ENCODE results near the gene WWC2. TPM values are rescaled to one million over a fixed set of nuclear protein-coding genes. Genes with fewer than 3 reads are reported as not detected.

WWC2 gene
- polyA plus RNA-seq, 2 of the 4 experiments (the other 2 are of a cell fraction), result 14.9 to 26.9 TPM

DNA sequence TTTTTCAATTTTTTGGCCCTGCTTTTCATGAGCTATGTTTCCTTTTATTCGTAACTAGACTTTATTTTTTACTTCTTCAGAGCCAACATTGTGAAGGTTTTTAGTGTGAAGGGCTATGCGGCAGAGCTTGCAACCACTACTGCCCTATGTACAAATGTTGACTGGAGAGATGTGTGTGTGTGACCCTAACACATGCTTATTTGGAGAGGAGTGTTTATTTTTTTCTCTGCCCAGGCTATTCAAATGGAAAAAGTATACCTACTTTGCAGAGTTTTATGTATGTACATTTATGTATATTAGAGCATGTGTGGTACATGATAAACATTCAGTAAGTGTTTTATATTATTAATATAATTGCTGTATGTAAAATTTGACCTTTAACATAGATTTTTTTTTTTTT, 86.5 kb downstream of the WWC2 start:
- no peak for FAIRE-seq
- CTCF ChIA-PET, result interaction anchor here (1.1 kb wide), 1 partner anchor 9 kb away, joined by 3 read pairs; no protein-coding TSS in a partner anchor

More for the DNA sequence above, 86.5 kb downstream of the WWC2 start:
- H3K4me2 ChIP-seq, result no peak overlapping the region
- no peak overlapping the region for H3K27ac ChIP-seq
- H3K9me3 ChIP-seq, result 0 out of 3 replicates have a peak, but pooled peaks cover 3% of the 10 kb centered on the region
- DNase-seq (ENCODE audit: low read depth in 1 of 2, low spot score in 1 of 2), result no peak
- TF ChIP-seq CBX8 (IDR thresholded peaks at IDR 0.05), result no peak
- TF ChIP-seq, protein P1, sequence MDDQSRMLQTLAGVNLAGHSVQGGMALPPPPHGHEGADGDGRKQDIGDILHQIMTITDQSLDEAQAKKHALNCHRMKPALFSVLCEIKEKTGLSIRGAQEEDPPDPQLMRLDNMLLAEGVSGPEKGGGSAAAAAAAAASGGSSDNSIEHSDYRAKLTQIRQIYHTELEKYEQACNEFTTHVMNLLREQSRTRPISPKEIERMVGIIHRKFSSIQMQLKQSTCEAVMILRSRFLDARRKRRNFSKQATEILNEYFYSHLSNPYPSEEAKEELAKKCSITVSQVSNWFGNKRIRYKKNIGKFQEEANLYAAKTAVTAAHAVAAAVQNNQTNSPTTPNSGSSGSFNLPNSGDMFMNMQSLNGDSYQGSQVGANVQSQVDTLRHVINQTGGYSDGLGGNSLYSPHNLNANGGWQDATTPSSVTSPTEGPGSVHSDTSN (IDR thresholded peaks at IDR 0.05), result no peak
- TF ChIP-seq CHD2 (IDR thresholded peaks at IDR 0.05; ENCODE audit: low read length, partially characterized antibody), result no peak
- no peak for TF ChIP-seq JUNB (IDR thresholded peaks at IDR 0.05)
- TF ChIP-seq, protein P2, sequence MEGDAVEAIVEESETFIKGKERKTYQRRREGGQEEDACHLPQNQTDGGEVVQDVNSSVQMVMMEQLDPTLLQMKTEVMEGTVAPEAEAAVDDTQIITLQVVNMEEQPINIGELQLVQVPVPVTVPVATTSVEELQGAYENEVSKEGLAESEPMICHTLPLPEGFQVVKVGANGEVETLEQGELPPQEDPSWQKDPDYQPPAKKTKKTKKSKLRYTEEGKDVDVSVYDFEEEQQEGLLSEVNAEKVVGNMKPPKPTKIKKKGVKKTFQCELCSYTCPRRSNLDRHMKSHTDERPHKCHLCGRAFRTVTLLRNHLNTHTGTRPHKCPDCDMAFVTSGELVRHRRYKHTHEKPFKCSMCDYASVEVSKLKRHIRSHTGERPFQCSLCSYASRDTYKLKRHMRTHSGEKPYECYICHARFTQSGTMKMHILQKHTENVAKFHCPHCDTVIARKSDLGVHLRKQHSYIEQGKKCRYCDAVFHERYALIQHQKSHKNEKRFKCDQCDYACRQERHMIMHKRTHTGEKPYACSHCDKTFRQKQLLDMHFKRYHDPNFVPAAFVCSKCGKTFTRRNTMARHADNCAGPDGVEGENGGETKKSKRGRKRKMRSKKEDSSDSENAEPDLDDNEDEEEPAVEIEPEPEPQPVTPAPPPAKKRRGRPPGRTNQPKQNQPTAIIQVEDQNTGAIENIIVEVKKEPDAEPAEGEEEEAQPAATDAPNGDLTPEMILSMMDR (IDR thresholded peaks at IDR 0.05), result no peak
- TF ChIP-seq RCOR1 (IDR thresholded peaks at IDR 0.05; ENCODE audit: low read depth, low read length), result no peak
- TF ChIP-seq RNF2 (IDR thresholded peaks at IDR 0.05; ENCODE audit: borderline replicate concordance, low read depth), result no peak
- TF ChIP-seq, protein P3, sequence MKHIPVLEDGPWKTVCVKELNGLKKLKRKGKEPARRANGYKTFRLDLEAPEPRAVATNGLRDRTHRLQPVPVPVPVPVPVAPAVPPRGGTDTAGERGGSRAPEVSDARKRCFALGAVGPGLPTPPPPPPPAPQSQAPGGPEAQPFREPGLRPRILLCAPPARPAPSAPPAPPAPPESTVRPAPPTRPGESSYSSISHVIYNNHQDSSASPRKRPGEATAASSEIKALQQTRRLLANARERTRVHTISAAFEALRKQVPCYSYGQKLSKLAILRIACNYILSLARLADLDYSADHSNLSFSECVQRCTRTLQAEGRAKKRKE (CRISPR knock-in tag; IDR thresholded peaks at IDR 0.05; ENCODE audit: low read depth), result no peak
- TF ChIP-seq, protein P4, sequence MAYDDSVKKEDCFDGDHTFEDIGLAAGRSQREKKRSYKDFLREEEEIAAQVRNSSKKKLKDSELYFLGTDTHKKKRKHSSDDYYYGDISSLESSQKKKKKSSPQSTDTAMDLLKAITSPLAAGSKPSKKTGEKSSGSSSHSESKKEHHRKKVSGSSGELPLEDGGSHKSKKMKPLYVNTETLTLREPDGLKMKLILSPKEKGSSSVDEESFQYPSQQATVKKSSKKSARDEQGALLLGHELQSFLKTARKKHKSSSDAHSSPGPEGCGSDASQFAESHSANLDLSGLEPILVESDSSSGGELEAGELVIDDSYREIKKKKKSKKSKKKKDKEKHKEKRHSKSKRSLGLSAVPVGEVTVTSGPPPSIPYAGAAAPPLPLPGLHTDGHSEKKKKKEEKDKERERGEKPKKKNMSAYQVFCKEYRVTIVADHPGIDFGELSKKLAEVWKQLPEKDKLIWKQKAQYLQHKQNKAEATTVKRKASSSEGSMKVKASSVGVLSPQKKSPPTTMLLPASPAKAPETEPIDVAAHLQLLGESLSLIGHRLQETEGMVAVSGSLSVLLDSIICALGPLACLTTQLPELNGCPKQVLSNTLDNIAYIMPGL (CRISPR knock-in tag; IDR thresholded peaks at IDR 0.05; ENCODE audit: borderline replicate concordance), result no peak
- no peak for TF ChIP-seq SREBF2 (IDR thresholded peaks at IDR 0.05)
- no peak for TF ChIP-seq POLR2A (IDR thresholded peaks at IDR 0.05; ENCODE audit: low read length)
- no peak for TF ChIP-seq HEYL (CRISPR knock-in tag; IDR thresholded peaks at IDR 0.05)
- TF ChIP-seq HDAC2 (IDR thresholded peaks at IDR 0.05), result no peak
- no peak for TF ChIP-seq ZFP36 (IDR thresholded peaks at IDR 0.05; ENCODE audit: borderline replicate concordance, partially characterized antibody)
- no peak for TF ChIP-seq HOXB13 (CRISPR knock-in tag; IDR thresholded peaks at IDR 0.05; ENCODE audit: low read depth)
- TF ChIP-seq, protein P5, sequence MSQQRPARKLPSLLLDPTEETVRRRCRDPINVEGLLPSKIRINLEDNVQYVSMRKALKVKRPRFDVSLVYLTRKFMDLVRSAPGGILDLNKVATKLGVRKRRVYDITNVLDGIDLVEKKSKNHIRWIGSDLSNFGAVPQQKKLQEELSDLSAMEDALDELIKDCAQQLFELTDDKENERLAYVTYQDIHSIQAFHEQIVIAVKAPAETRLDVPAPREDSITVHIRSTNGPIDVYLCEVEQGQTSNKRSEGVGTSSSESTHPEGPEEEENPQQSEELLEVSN (IDR thresholded peaks at IDR 0.05; ENCODE audit: borderline replicate concordance, low read depth), result no peak
- TF ChIP-seq, protein P6, sequence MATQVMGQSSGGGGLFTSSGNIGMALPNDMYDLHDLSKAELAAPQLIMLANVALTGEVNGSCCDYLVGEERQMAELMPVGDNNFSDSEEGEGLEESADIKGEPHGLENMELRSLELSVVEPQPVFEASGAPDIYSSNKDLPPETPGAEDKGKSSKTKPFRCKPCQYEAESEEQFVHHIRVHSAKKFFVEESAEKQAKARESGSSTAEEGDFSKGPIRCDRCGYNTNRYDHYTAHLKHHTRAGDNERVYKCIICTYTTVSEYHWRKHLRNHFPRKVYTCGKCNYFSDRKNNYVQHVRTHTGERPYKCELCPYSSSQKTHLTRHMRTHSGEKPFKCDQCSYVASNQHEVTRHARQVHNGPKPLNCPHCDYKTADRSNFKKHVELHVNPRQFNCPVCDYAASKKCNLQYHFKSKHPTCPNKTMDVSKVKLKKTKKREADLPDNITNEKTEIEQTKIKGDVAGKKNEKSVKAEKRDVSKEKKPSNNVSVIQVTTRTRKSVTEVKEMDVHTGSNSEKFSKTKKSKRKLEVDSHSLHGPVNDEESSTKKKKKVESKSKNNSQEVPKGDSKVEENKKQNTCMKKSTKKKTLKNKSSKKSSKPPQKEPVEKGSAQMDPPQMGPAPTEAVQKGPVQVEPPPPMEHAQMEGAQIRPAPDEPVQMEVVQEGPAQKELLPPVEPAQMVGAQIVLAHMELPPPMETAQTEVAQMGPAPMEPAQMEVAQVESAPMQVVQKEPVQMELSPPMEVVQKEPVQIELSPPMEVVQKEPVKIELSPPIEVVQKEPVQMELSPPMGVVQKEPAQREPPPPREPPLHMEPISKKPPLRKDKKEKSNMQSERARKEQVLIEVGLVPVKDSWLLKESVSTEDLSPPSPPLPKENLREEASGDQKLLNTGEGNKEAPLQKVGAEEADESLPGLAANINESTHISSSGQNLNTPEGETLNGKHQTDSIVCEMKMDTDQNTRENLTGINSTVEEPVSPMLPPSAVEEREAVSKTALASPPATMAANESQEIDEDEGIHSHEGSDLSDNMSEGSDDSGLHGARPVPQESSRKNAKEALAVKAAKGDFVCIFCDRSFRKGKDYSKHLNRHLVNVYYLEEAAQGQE (IDR thresholded peaks at IDR 0.05), result no peak
- TF ChIP-seq ZC3H11A (IDR thresholded peaks at IDR 0.05), result no peak
- no peak for TF ChIP-seq SMC3 (IDR thresholded peaks at IDR 0.05)
- TF ChIP-seq MAZ (IDR thresholded peaks at IDR 0.05; ENCODE audit: borderline replicate concordance, low read depth, low read length), result no peak
- H3K4me3 ChIP-seq, result no peak overlapping the region
- peaks cover 12% of the 10 kb centered on the region; the same call in 2 of the 3 replicates for H3K4me1 ChIP-seq
- no peak for ATAC-seq
- POLR2A ChIA-PET, result no interaction called here
- whole genome bisulfite sequencing (ENCODE audit: missing lambda C conversion rate), result 95% methylated on average over 2 of the region's 2 CpGs

Measured in A549 (cell line).